PC-9 (cell line): Measurements from ENCODE around the gene FOLR1. TPM values are rescaled to one million over a fixed set of nuclear protein-coding genes. Genes with fewer than 3 reads are reported as not detected.
"Not testable (repeated sequence)": the region's sequence is repeated elsewhere in the genome, so short reads cannot be mapped to it uniquely, and the experiment has no call there.

ENCODE experiments used
- BruUV-seq: library from RNA; stranded (reverse); fragments of 400-500 nt; replicated peaks from 2 replicates; lab custom pipeline; 2021; lab: Mats Ljungman, UMichigan
- CTCF ChIA-PET: fragments of 300-600 bp; sonication (Branson Sonifier 250); formaldehyde crosslinking; loops from one replicate; lab custom pipeline; 2022; ENCODE audit warnings: antibody characterized with exemption; lab: Charles Lee
- POLR2A ChIA-PET: fragments of 300-600 bp; sonication (Branson Sonifier 250); formaldehyde crosslinking; loops from one replicate; lab custom pipeline; 2022; ENCODE audit warnings: antibody characterized with exemption; ENCODE audit not compliant: unreplicated experiment; lab: Charles Lee
- DNase-seq, 2 experiments: peaks; one replicate each; pipeline versions ENCODE4 v3.0.0 to v3.0.0-alpha.2; 2015 to 2022; ENCODE audit warnings: mixed read lengths in 1 of 2
- H2AFZ ChIP-seq: fragments of 200-600 bp; sonication (generic); 2 replicates; pipeline ENCODE4 v1.8.1; 2017; ENCODE audit warnings: antibody characterized with exemption
- H3F3A ChIP-seq: fragments of 200-600 bp; sonication (generic); 2 replicates; pipeline ENCODE4 v1.8.1; 2017; ENCODE audit warnings: antibody characterized with exemption, mild to moderate bottlenecking, low read depth; ENCODE audit not compliant: insufficient read depth
- H3K27ac ChIP-seq: fragments of 200-600 bp; sonication (generic); 2 replicates; pipeline ENCODE4 v1.6.1; 2016; ENCODE audit warnings: mixed run types
- H3K27me3 ChIP-seq: fragments of 200-600 bp; sonication (generic); 2 replicates; pipeline ENCODE4 v1.6.1; 2016; ENCODE audit warnings: low read depth, mixed run types; ENCODE audit not compliant: insufficient read depth
- H3K36me3 ChIP-seq: fragments of 200-600 bp; sonication (generic); 2 replicates; pipeline ENCODE4 v1.6.1; 2016; ENCODE audit warnings: low read depth, mixed run types
- H3K4me1 ChIP-seq: fragments of 200-600 bp; sonication (generic); replicated peaks from 2 replicates; pipeline ENCODE4 v1.6.1; 2016; ENCODE audit warnings: mixed run types; ENCODE audit not compliant: insufficient read depth
- H3K4me2 ChIP-seq: fragments of 200-600 bp; sonication (generic); 2 replicates; pipeline ENCODE4 v1.6.1; 2017; ENCODE audit warnings: mixed run types
- H3K4me3 ChIP-seq: fragments of 200-600 bp; sonication (generic); 2 replicates; pipeline ENCODE4 v1.6.1; 2016; ENCODE audit warnings: mixed run types
- H3K79me2 ChIP-seq: fragments of 200-600 bp; sonication (generic); 2 replicates; pipeline ENCODE4 v1.6.1; 2017; ENCODE audit warnings: low read depth, mixed run types
- H3K9me2 ChIP-seq: fragments of 200-600 bp; sonication (generic); 2 replicates; pipeline ENCODE4 v1.8.1; 2017; ENCODE audit warnings: mild to moderate bottlenecking; ENCODE audit not compliant: insufficient read depth
- H3K9me3 ChIP-seq: fragments of 200-600 bp; sonication (generic); 2 replicates; pipeline ENCODE4 v1.8.1; 2016; ENCODE audit warnings: low read depth; ENCODE audit not compliant: insufficient read depth
- H4K20me1 ChIP-seq: fragments of 200-600 bp; sonication (generic); 2 replicates; pipeline ENCODE4 v1.8.1; 2017; ENCODE audit not compliant: insufficient read depth
- EZH2 ChIP-seq: fragments of 200-600 bp; sonication (generic); IDR thresholded peaks from 2 replicates; pipeline ENCODE4 v1.8.0; 2017; ENCODE audit warnings: antibody characterized with exemption, low read depth
- intact Hi-C: fragments of 100-400 bp; cut with micrococcal nuclease; formaldehyde crosslinking; loops from one replicate; pipeline ENCODE4 v1.10.0; 2022; ENCODE audit not compliant: unreplicated experiment
- total RNA-seq: library from RNA; stranded (reverse); gene quantifications from 2 replicates; pipeline ENCODE4 v1.2.3, GENCODE V29; 2021
- TF ChIP-seq, protein P1 (sequence below): fragments of 200-600 bp; sonication (generic); conservative IDR thresholded peaks from 2 replicates; pipeline ENCODE4 v1.6.1; 2017; ENCODE audit warnings: mixed run types, antibody characterized with exemption, mild to moderate bottlenecking, moderate library complexity

The FOLR1 gene
- total RNA-seq, 1 experiment from 2014 or later = 4.7 TPM

GRCh38 chr11:72146625-72147024 lies 45.3 kb upstream of the FOLR1 start:
- H3K4me2 ChIP-seq = no peak overlapping the region
- peaks cover 6% of the 10 kb centered on the region; the same call in 1 of the 2 replicates for H3F3A ChIP-seq
- H4K20me1 ChIP-seq = no peaks in the 10 kb centered on the region
- no peaks in the 10 kb centered on the region for H3K79me2 ChIP-seq
- peaks cover 6% of the 10 kb centered on the region; the same call in 1 of the 2 replicates for H3K4me1 ChIP-seq
- no peak overlapping the region for H3K27ac ChIP-seq
- intact Hi-C loops = no loop called here
- H3K4me3 ChIP-seq = no peak overlapping the region
- no peaks in the 10 kb centered on the region for H3K27me3 ChIP-seq
- TF ChIP-seq, protein P1, sequence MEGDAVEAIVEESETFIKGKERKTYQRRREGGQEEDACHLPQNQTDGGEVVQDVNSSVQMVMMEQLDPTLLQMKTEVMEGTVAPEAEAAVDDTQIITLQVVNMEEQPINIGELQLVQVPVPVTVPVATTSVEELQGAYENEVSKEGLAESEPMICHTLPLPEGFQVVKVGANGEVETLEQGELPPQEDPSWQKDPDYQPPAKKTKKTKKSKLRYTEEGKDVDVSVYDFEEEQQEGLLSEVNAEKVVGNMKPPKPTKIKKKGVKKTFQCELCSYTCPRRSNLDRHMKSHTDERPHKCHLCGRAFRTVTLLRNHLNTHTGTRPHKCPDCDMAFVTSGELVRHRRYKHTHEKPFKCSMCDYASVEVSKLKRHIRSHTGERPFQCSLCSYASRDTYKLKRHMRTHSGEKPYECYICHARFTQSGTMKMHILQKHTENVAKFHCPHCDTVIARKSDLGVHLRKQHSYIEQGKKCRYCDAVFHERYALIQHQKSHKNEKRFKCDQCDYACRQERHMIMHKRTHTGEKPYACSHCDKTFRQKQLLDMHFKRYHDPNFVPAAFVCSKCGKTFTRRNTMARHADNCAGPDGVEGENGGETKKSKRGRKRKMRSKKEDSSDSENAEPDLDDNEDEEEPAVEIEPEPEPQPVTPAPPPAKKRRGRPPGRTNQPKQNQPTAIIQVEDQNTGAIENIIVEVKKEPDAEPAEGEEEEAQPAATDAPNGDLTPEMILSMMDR = no peak
- TF ChIP-seq EZH2 = no peak
- H3K9me2 ChIP-seq = no peaks in the 10 kb centered on the region
- H3K9me3 ChIP-seq = no peaks in the 10 kb centered on the region
- ChIA-PET POLR2A (no interaction called here), CTCF (interaction anchor here (0.6 to 0.7 kb wide), 3 partner anchors 43 to 233 kb away, joined by 3 to 21 read pairs (median 4); no protein-coding TSS in a partner anchor)
- no peaks in the 10 kb centered on the region for H3K36me3 ChIP-seq
- DNase-seq = peak in 1 of 2 experiments; percentile 18
- no TSS peak for BruUV-seq
- H2AFZ ChIP-seq = no peak overlapping the region

- no TSS peak for BruUV-seq
- Histone ChIP-seq H3K27ac (no peak overlapping the region), H3K4me2 (no peak overlapping the region), H3K79me2 (no peaks in the 10 kb centered on the region), H3K36me3 (no peaks in the 10 kb centered on the region), H3K27me3 (no peaks in the 10 kb centered on the region), H3K4me1 (no peaks in the 10 kb centered on the region), H3K9me3 (no peaks in the 10 kb centered on the region), H4K20me1 (no peaks in the 10 kb centered on the region), H3K4me3 (no peak overlapping the region), H3F3A (no peaks in the 10 kb centered on the region), H3K9me2 (no peaks in the 10 kb centered on the region), H2AFZ (no peak overlapping the region)
- POLR2A ChIA-PET = no interaction called here
- TF ChIP-seq, protein P1 = no peak
- no peak for TF ChIP-seq EZH2
- DNase-seq = no peak
- CTCF ChIA-PET = no interaction called here
- intact Hi-C loops = no loop called here
Measured at GRCh38 chr11:72150882-72151281, 41.1 kb upstream of the FOLR1 start.

DNA sequence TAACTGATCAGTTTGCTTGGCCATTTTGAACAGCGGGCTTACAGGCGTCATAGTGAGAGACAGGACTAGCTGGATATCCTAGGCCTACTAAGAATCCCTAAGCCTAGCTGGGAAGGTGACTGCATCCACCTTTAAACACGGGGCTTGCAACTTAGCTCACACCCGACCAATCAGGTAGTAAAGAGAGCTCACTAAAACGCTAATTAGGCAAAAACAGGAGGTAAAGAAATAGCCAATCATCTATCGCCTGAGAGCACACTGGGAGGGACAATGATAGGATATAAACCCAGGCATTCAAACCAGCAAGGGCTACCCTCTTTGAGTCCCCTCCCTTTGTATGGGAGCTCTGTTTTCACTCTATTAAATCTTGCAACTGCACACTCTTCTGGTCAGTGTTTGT lies 38.1 kb upstream of the FOLR1 start:
- H3K9me3 ChIP-seq, BruUV-seq, H3K27me3 ChIP-seq, H4K20me1 ChIP-seq, CTCF ChIA-PET, H3K4me2 ChIP-seq, H3K9me2 ChIP-seq, H3K36me3 ChIP-seq, intact Hi-C loops, H3K79me2 ChIP-seq, H3F3A ChIP-seq, POLR2A ChIA-PET, H3K4me3 ChIP-seq, H3K4me1 ChIP-seq, H2AFZ ChIP-seq, H3K27ac ChIP-seq: not testable (repeated sequence)
- peak in 1 of 2 experiments; percentile 20 for DNase-seq

DNA sequence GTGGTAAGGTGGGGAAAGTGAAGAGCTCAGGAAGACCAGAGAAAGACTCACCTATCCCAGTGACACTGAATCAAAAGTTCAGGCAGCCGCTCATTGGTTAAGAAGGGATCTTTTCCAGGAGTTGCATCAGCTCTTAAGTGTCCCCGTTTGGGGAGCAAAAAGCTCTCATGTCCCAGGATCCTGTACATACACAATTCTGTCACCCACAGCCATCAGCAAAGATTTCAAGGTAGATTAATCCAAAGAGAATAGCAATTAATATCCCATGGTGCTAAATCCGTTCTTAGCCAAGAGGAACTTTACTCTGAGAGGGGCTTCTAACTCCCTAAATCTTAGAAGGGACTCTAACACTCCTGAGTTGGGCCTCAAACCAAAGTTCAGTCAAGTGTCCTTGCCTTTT lies 37.1 kb upstream of the FOLR1 start:
- ChIA-PET POLR2A (no interaction called here), CTCF (no interaction called here)
- DNase-seq = no peak
- Histone ChIP-seq H3K27me3 (no peaks in the 10 kb centered on the region), H3K79me2 (no peaks in the 10 kb centered on the region), H3K9me3 (no peaks in the 10 kb centered on the region), H3K4me3 (no peak overlapping the region), H3K27ac (no peak overlapping the region), H3K4me2 (no peak overlapping the region), H2AFZ (no peak overlapping the region), H4K20me1 (no peaks in the 10 kb centered on the region), H3F3A (no peaks in the 10 kb centered on the region), H3K4me1 (no peaks in the 10 kb centered on the region), H3K36me3 (no peaks in the 10 kb centered on the region), H3K9me2 (no peaks in the 10 kb centered on the region)
- BruUV-seq = no TSS peak
- intact Hi-C loops = no loop called here
- TF ChIP-seq EZH2 = no peak
- TF ChIP-seq, protein P1 = no peak
